HG03066 (cell line): ENCODE results near the gene BCKDHA.
"Not testable (repeated sequence)": the region's sequence is repeated elsewhere in the genome, so short reads cannot be mapped to it uniquely, and the experiment has no call there.

Experiments used
- ATAC-seq: cut with Tn5 transposase; IDR thresholded peaks from one replicate; pipeline ENCODE4 v1.9.1; 2021; ENCODE audit warnings: low read depth; ENCODE audit not compliant: unreplicated experiment

BCKDHA gene

GRCh38 chr19:41422955-41423354 is 25.3 kb downstream of the BCKDHA start:
- ATAC-seq = no peak

- no peak for ATAC-seq
These were observed 26.9 kb downstream of the BCKDHA start for GRCh38 chr19:41424335-41425173.

- no peak for ATAC-seq
These were observed 27.8 kb downstream of the BCKDHA start for GRCh38 chr19:41425174-41426115.

- ATAC-seq = no peak
These were observed 28.7 kb downstream of the BCKDHA start for GRCh38 chr19:41426116-41426841.

GRCh38 chr19:41426952-41427646 is 29.5 kb downstream of the BCKDHA start, which contains the start of gene B3GNT8:
B3GNT8 (minus strand) TSS chr19:41427374; CDS start chr19:41426778, 596 bp downstream.
- no peak for ATAC-seq

- no peak for ATAC-seq
These were observed 30.2 kb downstream of the BCKDHA start for GRCh38 chr19:41427647-41428480.

GRCh38 chr19:41428481-41428859 is 30.9 kb downstream of the BCKDHA start:
- no peak for ATAC-seq

- ATAC-seq = no peak
These were observed 33.3 kb downstream of the BCKDHA start for GRCh38 chr19:41430922-41431321.

- ATAC-seq = no peak
These were observed 34.1 kb downstream of the BCKDHA start for GRCh38 chr19:41431426-41432386.

- no peak for ATAC-seq
These were observed 35.6 kb downstream of the BCKDHA start for GRCh38 chr19:41433171-41433570.

GRCh38 chr19:41434450-41434849 is 36.8 kb downstream of the BCKDHA start:
- ATAC-seq = no peak

GRCh38 chr19:41435376-41435775 is 37.8 kb downstream of the BCKDHA start:
- not testable (repeated sequence) for ATAC-seq

GRCh38 chr19:41435936-41436673 is 38.5 kb downstream of the BCKDHA start:
- no peak for ATAC-seq

GRCh38 chr19:41436674-41436951 is 39.0 kb downstream of the BCKDHA start:
- ATAC-seq = no peak

- ATAC-seq = no peak
These were observed 40.4 kb downstream of the BCKDHA start for GRCh38 chr19:41437944-41438574.

GRCh38 chr19:41439441-41440222 is 42.0 kb downstream of the BCKDHA start, which contains the start of gene DMAC2:
DMAC2 (minus strand) TSS chr19:41439912; CDS start chr19:41439899, 13 bp downstream.
- ATAC-seq = peak; percentile 89
